ENCODE results near the gene LRRTM1. TPM values are rescaled to one million over a fixed set of nuclear protein-coding genes. Genes with fewer than 3 reads are reported as not detected.

Gene LRRTM1
- total and polyA plus RNA-seq, 8 donors: 0.33 to 0.37 TPM; not detected in 6

GRCh38 chr2:80269806-80270205 lies 34.7 kb downstream of the LRRTM1 start:
- no peak overlapping the region for H3K27ac ChIP-seq
- H3K4me1 ChIP-seq: no peaks in the 10 kb centered on the region
- intact Hi-C loops (cut with DNase I; ENCODE audit: low total_unique reads): no loop called here
- peaks cover 0 to 15% (median 0%) of the 10 kb centered on the region in 4 donors for H3K9me3 ChIP-seq
- no peaks in the 10 kb centered on the region for H3K36me3 ChIP-seq
- WGBS, 5 donors: 82 to 94% (median 86%) methylated on average over 5 of the region's 5 CpGs
- H3K27me3 ChIP-seq: no peaks in the 10 kb centered on the region
- DNase-seq: no peak
- no peak overlapping the region for H3K4me3 ChIP-seq
- TF ChIP-seq CTCF (IDR thresholded peaks at IDR 0.05): no peak
- no peak for TF ChIP-seq EP300 (IDR thresholded peaks at IDR 0.05)
- TF ChIP-seq POLR2AphosphoS5 (IDR thresholded peaks at IDR 0.05): no peak

DNA sequence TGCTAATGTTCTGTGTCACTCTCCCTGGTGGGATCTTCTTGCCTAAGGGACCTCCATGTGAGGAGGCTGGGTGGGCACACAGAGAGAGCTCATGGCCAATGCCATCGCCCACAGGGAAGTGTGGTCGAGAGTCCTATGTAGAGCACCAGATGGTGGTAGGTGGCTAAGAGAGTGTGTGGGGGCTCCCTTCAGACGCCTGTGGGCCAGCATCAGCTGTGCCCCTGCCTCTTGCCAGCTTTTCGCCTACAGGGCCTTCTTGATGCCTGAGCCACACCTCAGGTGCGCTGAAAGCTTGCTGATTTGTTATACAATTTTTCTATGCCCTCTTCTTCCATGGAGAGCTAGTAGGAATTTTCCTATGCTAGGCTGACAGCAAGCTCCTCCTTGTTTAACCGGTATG lies 38.3 kb downstream of the LRRTM1 start:
- no peak overlapping the region for H3K27ac ChIP-seq
- TF ChIP-seq EP300 (IDR thresholded peaks at IDR 0.05) (no peak), POLR2A (IDR thresholded peaks at IDR 0.05) (no peak), CTCF (IDR thresholded peaks at IDR 0.05) (no peak), POLR2AphosphoS5 (IDR thresholded peaks at IDR 0.05) (no peak)
- intact Hi-C loops (cut with DNase I; ENCODE audit: low total_unique reads): no loop called here
- H3K27me3 ChIP-seq: no peaks in the 10 kb centered on the region
- no peak overlapping the region for H3K4me3 ChIP-seq
- no peaks in the 10 kb centered on the region for H3K4me1 ChIP-seq
- 85 to 93% (median 88%) methylated on average over 4 to 6 of the region's 6 CpGs for WGBS, 5 donors
- no peaks in the 10 kb centered on the region for H3K36me3 ChIP-seq
- no peak for DNase-seq
- peaks cover 0 to 15% (median 0%) of the 10 kb centered on the region in 4 donors for H3K9me3 ChIP-seq

GRCh38 chr2:80259292-80259691 lies 45.3 kb downstream of the LRRTM1 start:
- H3K4me1 ChIP-seq: no peaks in the 10 kb centered on the region
- H3K9me3 ChIP-seq: no peaks in the 10 kb centered on the region
- no peak for DNase-seq
- no peaks in the 10 kb centered on the region for H3K36me3 ChIP-seq
- intact Hi-C loops (cut with DNase I; ENCODE audit: low total_unique reads): no loop called here
- no peak for TF ChIP-seq POLR2A (IDR thresholded peaks at IDR 0.05)
- TF ChIP-seq CTCF (IDR thresholded peaks at IDR 0.05): no peak
- no peak for TF ChIP-seq POLR2AphosphoS5 (IDR thresholded peaks at IDR 0.05)
- TF ChIP-seq EP300 (IDR thresholded peaks at IDR 0.05): no peak
- 74 to 88% (median 78%) methylated on average over 3 of the region's 3 CpGs for WGBS, 5 donors
- H3K27me3 ChIP-seq: no peaks in the 10 kb centered on the region
- H3K27ac ChIP-seq: no peak overlapping the region
- H3K4me3 ChIP-seq: no peak overlapping the region

DNA sequence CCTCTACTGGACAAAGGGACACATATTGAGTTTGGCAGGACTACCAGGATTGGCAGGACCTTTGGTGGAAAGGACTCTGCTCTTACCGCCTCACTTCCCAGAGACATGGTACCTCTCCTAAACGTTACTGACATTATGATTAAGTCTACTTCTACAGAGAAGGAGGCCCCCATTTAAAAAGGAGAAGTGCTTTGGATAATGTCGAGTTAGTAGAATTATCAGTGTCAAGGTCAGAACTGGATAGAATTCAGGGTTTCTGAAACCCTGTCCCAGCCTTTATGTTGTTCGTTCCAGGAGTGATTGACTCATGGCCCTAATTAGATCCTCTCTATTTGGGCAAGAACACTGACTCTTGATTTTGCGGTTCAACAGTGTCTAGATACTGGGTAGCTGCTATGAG lies 45.8 kb downstream of the LRRTM1 start:
- Histone ChIP-seq H3K27ac (no peak overlapping the region), H3K4me1 (no peaks in the 10 kb centered on the region), H3K9me3 (no peaks in the 10 kb centered on the region), H3K4me3 (no peak overlapping the region), H3K36me3 (no peaks in the 10 kb centered on the region), H3K27me3 (no peaks in the 10 kb centered on the region)
- no peak for TF ChIP-seq CTCF (IDR thresholded peaks at IDR 0.05)
- no peak for TF ChIP-seq EP300 (IDR thresholded peaks at IDR 0.05)
- TF ChIP-seq POLR2A (IDR thresholded peaks at IDR 0.05): no peak
- TF ChIP-seq POLR2AphosphoS5 (IDR thresholded peaks at IDR 0.05): no peak
- intact Hi-C loops (cut with DNase I; ENCODE audit: low total_unique reads): no loop called here
- WGBS, 5 donors: 83 to 92% (median 87%) methylated on average over 5 of the region's 5 CpGs
- no peak for DNase-seq
